Karpas-422 (cell line): ENCODE measurements around the gene PIGM. TPM values are rescaled to one million over a fixed set of nuclear protein-coding genes. Genes with fewer than 3 reads are reported as not detected.

Experiments
- DNase-seq: peaks from one replicate; pipeline ENCODE4 v3.0.0-alpha.2; 2015
- H2AFZ ChIP-seq: fragments of 200-600 bp; sonication (generic); 2 replicates; pipeline ENCODE4 v1.6.1; 2014; ENCODE audit warnings: antibody characterized with exemption, low read length, mixed read lengths
- H3K27ac ChIP-seq: fragments of 200-600 bp; sonication (generic); 2 replicates; pipeline ENCODE4 v1.5.1; 2014; ENCODE audit warnings: mild to moderate bottlenecking, low read length, moderate library complexity
- H3K27me3 ChIP-seq: fragments of 200-600 bp; sonication (generic); 2 replicates; pipeline ENCODE4 v1.6.1; 2014; ENCODE audit warnings: low read length, mixed read lengths
- H3K36me3 ChIP-seq: fragments of 200-600 bp; sonication (generic); 2 replicates; pipeline ENCODE4 v1.6.1; 2014; ENCODE audit warnings: low read length, mixed read lengths; ENCODE audit not compliant: insufficient read depth
- H3K4me1 ChIP-seq: fragments of 200-600 bp; sonication (generic); 2 replicates; pipeline ENCODE4 v1.6.1; 2014; ENCODE audit warnings: mild to moderate bottlenecking, low read length, mixed read lengths
- H3K4me2 ChIP-seq: fragments of 200-600 bp; sonication (generic); 2 replicates; pipeline ENCODE4 v1.6.1; 2014; ENCODE audit warnings: low read length, low read depth, mild to moderate bottlenecking; ENCODE audit not compliant: poor library complexity, severe bottlenecking
- H3K4me3 ChIP-seq: fragments of 200-600 bp; sonication (generic); 2 replicates; pipeline ENCODE4 v1.5.1; 2014; ENCODE audit warnings: mild to moderate bottlenecking, antibody characterized with exemption, low read length, mixed read lengths
- H3K79me2 ChIP-seq: fragments of 200-600 bp; sonication (generic); 2 replicates; pipeline ENCODE4 v1.6.1; 2014; ENCODE audit warnings: mild to moderate bottlenecking, low read length, mixed read lengths
- H3K9ac ChIP-seq: fragments of 200-600 bp; sonication (generic); 2 replicates; pipeline ENCODE4 v1.6.0; 2014; ENCODE audit warnings: low read length
- H3K9me2 ChIP-seq: fragments of 200-600 bp; sonication (generic), shearing (Covaris generic); replicated peaks from 2 replicates; pipeline ENCODE4 v1.6.0; 2014; ENCODE audit warnings: mild to moderate bottlenecking, low read length, moderate library complexity; ENCODE audit not compliant: insufficient read depth
- H3K9me3 ChIP-seq: fragments of 300-700, 200-600 bp; sonication (generic); 2 replicates; pipeline ENCODE4 v1.6.1; 2014; ENCODE audit warnings: low read length, mixed read lengths
- H4K20me1 ChIP-seq: fragments of 200-600 bp; sonication (generic); 2 replicates; pipeline ENCODE4 v1.6.1; 2014; ENCODE audit warnings: mild to moderate bottlenecking, antibody characterized with exemption, low read length, low read depth; ENCODE audit not compliant: insufficient read depth
- total RNA-seq: library from RNA; depleted of rRNA; stranded (reverse); fragments of >200 nt; shearing (Covaris generic); gene quantifications from 2 replicates; pipeline ENCODE4 v1.2.3, GENCODE V29; 2014; ENCODE audit warnings: low replicate concordance

PIGM gene
- total RNA-seq, 1 experiment from 2014 or later, result 6.3 TPM

- no peak overlapping the region for H3K27ac ChIP-seq
- no peak overlapping the region for H3K4me3 ChIP-seq
- no peak overlapping the region for H3K9ac ChIP-seq
- H3K27me3 ChIP-seq, result no peaks in the 10 kb centered on the region
- no peak for DNase-seq
- no peaks in the 10 kb centered on the region for H3K9me2 ChIP-seq
- H3K9me3 ChIP-seq, result no peaks in the 10 kb centered on the region
- no peak overlapping the region for H3K4me2 ChIP-seq
- no peaks in the 10 kb centered on the region for H3K36me3 ChIP-seq
- H2AFZ ChIP-seq, result no peak overlapping the region
- no peaks in the 10 kb centered on the region for H3K79me2 ChIP-seq
- no peaks in the 10 kb centered on the region for H4K20me1 ChIP-seq
- no peaks in the 10 kb centered on the region for H3K4me1 ChIP-seq
Measured at GRCh38 chr1:159986531-159986930, 45.3 kb downstream of the PIGM start.

DNA sequence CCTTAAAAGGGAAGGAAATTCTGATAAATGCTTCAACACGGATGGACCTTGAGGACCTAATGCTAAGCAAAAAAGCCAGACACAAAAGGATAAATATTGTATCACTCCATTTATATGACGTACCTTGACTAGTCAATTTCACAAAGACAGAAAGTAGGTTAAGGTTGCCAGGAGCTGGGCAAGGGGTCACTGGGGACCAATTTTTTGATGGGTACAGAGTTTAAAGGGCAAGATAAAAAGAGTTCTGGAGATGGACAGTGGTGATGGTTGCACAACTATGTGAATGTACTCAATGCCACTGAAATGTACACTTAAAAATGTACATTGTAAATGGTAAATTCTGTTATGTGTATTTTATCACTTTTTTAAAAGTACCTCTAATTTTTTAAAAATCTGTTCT is 45.7 kb downstream of the PIGM start:
- Histone ChIP-seq H4K20me1 (no peaks in the 10 kb centered on the region), H3K9ac (no peak overlapping the region), H3K4me2 (no peak overlapping the region), H3K4me3 (no peak overlapping the region), H3K9me2 (no peaks in the 10 kb centered on the region), H3K9me3 (no peaks in the 10 kb centered on the region), H3K27ac (no peak overlapping the region), H3K36me3 (no peaks in the 10 kb centered on the region), H3K27me3 (no peaks in the 10 kb centered on the region), H3K4me1 (no peaks in the 10 kb centered on the region), H2AFZ (no peak overlapping the region), H3K79me2 (no peaks in the 10 kb centered on the region)
- no peak for DNase-seq

DNA sequence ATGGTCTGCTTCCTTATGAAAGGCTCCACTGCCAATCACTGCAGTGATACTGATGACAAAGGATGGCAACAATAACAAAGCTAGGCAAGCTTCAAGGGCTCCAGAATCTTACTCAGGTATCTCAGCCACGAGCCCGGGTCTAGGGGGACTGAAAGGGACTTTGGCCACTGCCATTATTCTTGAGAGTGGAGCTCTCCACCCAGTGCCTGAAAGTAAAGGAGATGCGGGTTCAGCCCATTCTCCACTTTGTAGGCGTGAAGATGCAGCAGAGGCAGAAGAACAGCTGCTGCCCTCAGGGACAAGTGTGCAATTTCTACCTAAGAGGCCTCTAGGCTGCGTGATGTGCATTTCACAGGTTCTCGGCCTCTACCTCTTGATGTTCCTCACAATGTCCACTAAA is 46.3 kb downstream of the PIGM start:
- Histone ChIP-seq H3K9me2 (no peaks in the 10 kb centered on the region), H3K27me3 (no peaks in the 10 kb centered on the region), H3K9ac (no peak overlapping the region), H3K4me1 (no peaks in the 10 kb centered on the region), H4K20me1 (no peaks in the 10 kb centered on the region), H3K4me2 (no peak overlapping the region), H3K9me3 (no peaks in the 10 kb centered on the region), H3K79me2 (no peaks in the 10 kb centered on the region), H3K36me3 (no peaks in the 10 kb centered on the region), H3K27ac (no peak overlapping the region), H3K4me3 (no peak overlapping the region), H2AFZ (no peak overlapping the region)
- no peak for DNase-seq

- no peak overlapping the region for H3K4me3 ChIP-seq
- no peaks in the 10 kb centered on the region for H3K79me2 ChIP-seq
- H4K20me1 ChIP-seq, result no peaks in the 10 kb centered on the region
- no peaks in the 10 kb centered on the region for H3K9me2 ChIP-seq
- H2AFZ ChIP-seq, result no peak overlapping the region
- H3K4me1 ChIP-seq, result no peaks in the 10 kb centered on the region
- DNase-seq, result no peak
- H3K4me2 ChIP-seq, result no peak overlapping the region
- no peaks in the 10 kb centered on the region for H3K9me3 ChIP-seq
- H3K27me3 ChIP-seq, result 0 out of 2 replicates have a peak, but pooled peaks cover 3% of the 10 kb centered on the region
- H3K27ac ChIP-seq, result no peak overlapping the region
- no peak overlapping the region for H3K9ac ChIP-seq
- H3K36me3 ChIP-seq, result no peaks in the 10 kb centered on the region
Measured at GRCh38 chr1:159983681-159984080, 48.1 kb downstream of the PIGM start.

GRCh38 chr1:159982280-159982679 is 49.5 kb downstream of the PIGM start:
- H3K9me3 ChIP-seq, result no peaks in the 10 kb centered on the region
- no peak overlapping the region for H3K9ac ChIP-seq
- DNase-seq, result no peak
- H3K79me2 ChIP-seq, result no peaks in the 10 kb centered on the region
- H4K20me1 ChIP-seq, result no peaks in the 10 kb centered on the region
- H3K27ac ChIP-seq, result no peak overlapping the region
- H3K4me1 ChIP-seq, result no peaks in the 10 kb centered on the region
- H2AFZ ChIP-seq, result no peak overlapping the region
- H3K36me3 ChIP-seq, result no peaks in the 10 kb centered on the region
- 0 out of 2 replicates have a peak, but pooled peaks cover 3% of the 10 kb centered on the region for H3K27me3 ChIP-seq
- no peak overlapping the region for H3K4me2 ChIP-seq
- H3K9me2 ChIP-seq, result no peaks in the 10 kb centered on the region
- no peak overlapping the region for H3K4me3 ChIP-seq

DNA sequence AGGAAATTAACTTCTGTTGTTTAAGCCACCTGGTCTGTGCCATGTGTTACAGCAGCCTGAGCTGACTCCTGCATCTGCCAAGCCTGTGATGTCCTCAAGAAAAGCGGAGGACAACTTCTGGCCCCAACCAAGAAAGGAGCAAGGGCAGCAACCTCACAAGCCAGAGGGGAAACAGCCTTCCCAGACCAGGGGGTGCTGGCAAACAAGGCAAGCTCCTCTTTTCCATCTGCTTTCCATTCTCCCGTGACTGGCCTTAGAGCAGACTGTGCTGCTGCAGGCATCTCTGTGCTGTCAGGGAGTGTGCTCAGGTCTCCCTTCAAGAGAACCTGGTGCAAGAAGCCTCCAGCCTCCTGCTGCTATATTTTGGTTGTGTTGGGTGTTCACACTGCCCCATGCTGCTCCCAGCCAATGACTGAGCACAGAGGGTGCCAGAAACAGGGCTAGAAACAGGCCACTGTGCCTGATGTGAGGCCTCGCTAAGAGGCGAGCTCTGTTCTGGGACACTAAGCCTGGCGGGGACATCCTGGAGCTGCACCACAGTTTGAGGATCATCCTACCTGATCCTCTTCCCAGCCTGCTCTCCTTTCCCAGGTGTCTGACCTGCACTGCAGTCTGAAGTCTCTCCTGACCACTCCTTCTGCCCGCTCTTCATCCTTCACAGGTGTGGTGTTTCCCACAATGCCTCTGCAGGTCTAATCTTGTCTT is 50.3 kb downstream of the PIGM start:
- Histone ChIP-seq H2AFZ (no peak overlapping the region), H3K4me2 (no peak overlapping the region), H3K27me3 (0 out of 2 replicates have a peak, but pooled peaks cover 3% of the 10 kb centered on the region), H4K20me1 (no peaks in the 10 kb centered on the region), H3K4me3 (no peak overlapping the region), H3K9me3 (no peaks in the 10 kb centered on the region), H3K9me2 (no peaks in the 10 kb centered on the region), H3K9ac (no peak overlapping the region), H3K36me3 (no peaks in the 10 kb centered on the region), H3K79me2 (no peaks in the 10 kb centered on the region), H3K27ac (no peak overlapping the region), H3K4me1 (no peaks in the 10 kb centered on the region)
- no peak for DNase-seq

DNA sequence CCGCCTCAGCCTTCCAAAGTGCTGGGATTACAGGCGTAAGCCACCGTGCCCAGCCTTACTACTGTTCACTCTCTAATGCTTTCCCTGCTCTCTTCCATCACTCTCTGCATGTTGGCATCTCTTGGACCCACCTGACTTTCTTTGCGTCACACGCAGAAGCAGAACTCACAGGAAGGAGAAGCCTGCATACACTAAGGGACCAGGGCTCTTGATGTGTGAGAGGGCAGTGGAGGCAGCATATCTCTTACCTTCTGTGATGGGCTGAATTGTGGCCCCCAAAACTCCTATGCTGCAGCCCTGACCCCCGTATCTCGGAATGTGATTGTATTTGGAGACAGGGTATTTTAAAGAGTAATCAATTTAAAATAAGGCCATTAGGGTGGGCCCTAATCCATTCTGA is 51.0 kb downstream of the PIGM start:
- Histone ChIP-seq H3K27me3 (0 out of 2 replicates have a peak, but pooled peaks cover 3% of the 10 kb centered on the region), H3K9me2 (no peaks in the 10 kb centered on the region), H3K79me2 (no peaks in the 10 kb centered on the region), H3K9ac (no peak overlapping the region), H3K9me3 (no peaks in the 10 kb centered on the region), H3K36me3 (no peaks in the 10 kb centered on the region), H3K4me1 (no peaks in the 10 kb centered on the region), H3K27ac (no peak overlapping the region), H3K4me2 (no peak overlapping the region), H2AFZ (no peak overlapping the region), H3K4me3 (no peak overlapping the region), H4K20me1 (no peaks in the 10 kb centered on the region)
- DNase-seq, result no peak

DNA sequence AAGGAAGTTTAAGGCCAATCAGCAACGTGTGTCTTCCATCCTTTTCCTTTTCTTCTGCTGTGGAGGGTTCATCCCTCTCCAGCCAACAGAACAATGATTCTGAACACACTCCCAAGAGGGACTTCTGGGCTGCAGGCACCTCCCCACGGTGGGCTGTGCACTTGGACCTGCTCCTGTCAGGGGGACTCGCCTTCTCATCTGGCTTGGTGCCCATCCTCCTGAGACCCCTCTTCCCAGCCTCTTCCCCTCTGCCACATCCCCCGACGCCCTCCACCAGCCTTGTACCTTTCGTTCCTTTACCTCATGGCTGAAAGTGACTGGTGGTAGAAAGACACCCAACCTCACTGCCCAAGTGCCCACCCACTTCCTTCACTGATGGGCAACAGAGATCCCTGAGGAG is 51.7 kb downstream of the PIGM start:
- H3K9me3 ChIP-seq, result no peaks in the 10 kb centered on the region
- H3K4me1 ChIP-seq, result no peaks in the 10 kb centered on the region
- DNase-seq, result no peak
- H4K20me1 ChIP-seq, result no peaks in the 10 kb centered on the region
- no peak overlapping the region for H2AFZ ChIP-seq
- no peak overlapping the region for H3K9ac ChIP-seq
- H3K27me3 ChIP-seq, result 0 out of 2 replicates have a peak, but pooled peaks cover 3% of the 10 kb centered on the region
- H3K27ac ChIP-seq, result no peak overlapping the region
- no peak overlapping the region for H3K4me2 ChIP-seq
- H3K4me3 ChIP-seq, result no peak overlapping the region
- H3K79me2 ChIP-seq, result no peaks in the 10 kb centered on the region
- H3K36me3 ChIP-seq, result no peaks in the 10 kb centered on the region
- no peaks in the 10 kb centered on the region for H3K9me2 ChIP-seq
